Mesendoderm (in vitro differentiated cells): ENCODE results near the gene IFNL1.
"Not testable (repeated sequence)": the region's sequence is repeated elsewhere in the genome, so short reads cannot be mapped to it uniquely, and the experiment has no call there.

Experiments used
- DNase-seq: peaks from one replicate; pipeline ENCODE4 v3.0.0; 2013
- H2AK5ac ChIP-seq: 2 replicates; pipeline ENCODE4 v1.6.1; 2013; ENCODE audit warnings: low read length, inconsistent platforms
- H2BK120ac ChIP-seq: 2 replicates; pipeline ENCODE4 v1.6.1; 2013; ENCODE audit warnings: low read depth, mild to moderate bottlenecking, low read length, moderate library complexity, mixed read lengths
- H2BK15ac ChIP-seq: replicated peaks from 2 replicates; pipeline ENCODE4 v1.6.1; 2013; ENCODE audit warnings: low read depth, mild to moderate bottlenecking, moderate library complexity
- H2BK5ac ChIP-seq: 2 replicates; pipeline ENCODE4 v1.6.1; 2013; ENCODE audit warnings: low read length, inconsistent platforms
- H3K18ac ChIP-seq: 2 replicates; pipeline ENCODE4 v1.6.1; 2013; ENCODE audit warnings: mild to moderate bottlenecking, low read length, mixed read lengths
- H3K23ac ChIP-seq: one replicate; pipeline ENCODE4 v1.6.1; 2013; ENCODE audit warnings: low read length
- H3K27ac ChIP-seq: 2 replicates; pipeline ENCODE4 v1.5.1; 2013; ENCODE audit warnings: low read depth, mild to moderate bottlenecking, inconsistent platforms, low read length, moderate library complexity
- H3K27me3 ChIP-seq: 2 replicates; pipeline ENCODE4 v1.6.1; 2013; ENCODE audit warnings: low read length, control low read depth, mild to moderate bottlenecking, inconsistent platforms; ENCODE audit not compliant: insufficient read depth, poor library complexity
- H3K36me3 ChIP-seq: 2 replicates; pipeline ENCODE4 v1.6.1; 2013; ENCODE audit warnings: low read length, inconsistent platforms; ENCODE audit not compliant: control insufficient read depth, insufficient read depth
- H3K4ac ChIP-seq: one replicate; pipeline ENCODE4 v1.6.1; 2013; ENCODE audit warnings: low read depth, mild to moderate bottlenecking, low read length, moderate library complexity
- H3K4me1 ChIP-seq: 2 replicates; pipeline ENCODE4 v1.6.1; 2013; ENCODE audit warnings: low read depth, low read length, inconsistent platforms; ENCODE audit not compliant: control insufficient read depth
- H3K4me2 ChIP-seq: 2 replicates; pipeline ENCODE4 v1.6.1; 2013; ENCODE audit warnings: low read length
- H3K4me3 ChIP-seq: 2 replicates; pipeline ENCODE4 v1.5.1; 2013; ENCODE audit warnings: mild to moderate bottlenecking, low read length
- H3K56ac ChIP-seq: one replicate; pipeline ENCODE4 v1.6.1; 2013; ENCODE audit warnings: low read length
- H3K79me1 ChIP-seq: 2 replicates; pipeline ENCODE4 v1.6.1; 2013; ENCODE audit warnings: low read length, inconsistent platforms
- H3K79me2 ChIP-seq: 2 replicates; pipeline ENCODE4 v1.6.1; 2013; ENCODE audit warnings: mild to moderate bottlenecking, low read length; ENCODE audit not compliant: control insufficient read depth, insufficient read depth
- H3K9ac ChIP-seq: 2 replicates; pipeline ENCODE4 v1.6.1; 2013; ENCODE audit warnings: low read length, inconsistent platforms
- H4K5ac ChIP-seq: one replicate; pipeline ENCODE4 v1.6.1; 2013; ENCODE audit warnings: low read length
- H4K8ac ChIP-seq: one replicate; pipeline ENCODE4 v1.6.1; 2013; ENCODE audit warnings: low read depth, mild to moderate bottlenecking, control low read depth, low read length, moderate library complexity
- WGBS: extraction: QIAGEN DNeasy Blood & Tissue Kit; methylation state at CpG from one replicate; pipeline ENCODE4 v1.1.7; 2013; ENCODE audit warnings: low lambda C conversion rate, missing lambda C conversion rate; ENCODE audit not compliant: insufficient coverage; ENCODE audit errors: extremely low coverage; 5-methylcytosine and 5-hydroxymethylcytosine counted together

IFNL1 gene

DNA sequence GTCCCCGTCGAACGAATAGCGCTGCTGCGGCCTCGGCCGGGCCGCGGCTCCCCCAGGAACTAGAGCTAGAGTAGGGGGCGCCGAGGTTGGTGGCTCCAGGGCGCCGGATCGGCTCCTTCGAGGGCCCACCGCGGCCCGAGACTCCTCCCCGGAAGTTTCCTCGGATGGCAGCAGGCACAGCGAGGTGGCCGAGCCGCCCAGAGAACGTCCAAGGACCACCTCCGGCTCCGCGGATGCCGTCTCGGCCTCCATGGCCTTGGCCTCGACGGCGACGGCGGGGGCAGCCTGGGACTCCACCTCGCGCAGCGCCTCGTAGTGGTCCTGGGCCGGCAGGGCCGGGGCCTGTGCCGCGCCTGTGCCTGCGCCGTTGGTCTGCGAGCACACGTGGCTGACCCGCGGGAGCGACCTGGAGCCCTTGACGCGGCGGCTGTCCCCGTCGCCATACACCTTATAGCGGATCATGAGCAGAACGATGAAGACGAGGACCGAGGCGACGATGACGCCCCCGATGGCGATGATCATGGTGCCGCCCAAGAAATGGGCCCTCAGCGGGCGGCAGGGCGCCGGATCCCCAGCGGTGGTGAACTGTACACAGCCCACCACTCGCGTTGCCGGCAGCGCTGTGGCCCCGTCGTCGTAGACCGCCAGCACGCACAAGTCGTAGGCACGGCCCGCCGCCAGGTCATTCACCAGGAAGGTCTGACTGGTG is 11.8 kb downstream of the IFNL1 start:
- no CpG with 5 or more reads among the region's 82 CpGs for WGBS
- peak; percentile 77 for DNase-seq
- H3K4me2 ChIP-seq: peak overlapping the region; percentile 20
- H4K5ac ChIP-seq: no peak overlapping the region
- no peaks in the 10 kb centered on the region for H3K27me3 ChIP-seq
- no peak overlapping the region for H3K27ac ChIP-seq
- no peak overlapping the region for H2BK120ac ChIP-seq
- peaks cover 1% of the 10 kb centered on the region for H3K4me1 ChIP-seq
- peak overlapping the region; percentile 21 for H3K4me3 ChIP-seq
- H2BK15ac ChIP-seq: no peak overlapping the region
- H3K56ac ChIP-seq: peak overlapping the region; percentile 74
- no peak overlapping the region for H3K18ac ChIP-seq
- no peaks in the 10 kb centered on the region for H3K36me3 ChIP-seq
- H2BK5ac ChIP-seq: no peak overlapping the region
- no peaks in the 10 kb centered on the region for H3K79me2 ChIP-seq
- no peak overlapping the region for H3K4ac ChIP-seq
- H2AK5ac ChIP-seq: no peak overlapping the region
- H4K8ac ChIP-seq: no peak overlapping the region
- no peaks in the 10 kb centered on the region for H3K79me1 ChIP-seq
- peak overlapping the region; percentile 48 for H3K9ac ChIP-seq
- no peak overlapping the region for H3K23ac ChIP-seq

- no peak overlapping the region for H4K5ac ChIP-seq
- H2BK15ac ChIP-seq: no peak overlapping the region
- no peak overlapping the region for H3K4me2 ChIP-seq
- H4K8ac ChIP-seq: no peak overlapping the region
- no peak overlapping the region for H3K18ac ChIP-seq
- no peaks in the 10 kb centered on the region for H3K27me3 ChIP-seq
- no peak overlapping the region for H3K23ac ChIP-seq
- no peak overlapping the region for H3K9ac ChIP-seq
- no peak overlapping the region for H2BK120ac ChIP-seq
- no peaks in the 10 kb centered on the region for H3K36me3 ChIP-seq
- H2AK5ac ChIP-seq: no peak overlapping the region
- no peak overlapping the region for H2BK5ac ChIP-seq
- no CpG with 5 or more reads among the region's 18 CpGs for WGBS
- no peaks in the 10 kb centered on the region for H3K79me1 ChIP-seq
- peak; percentile 85 for DNase-seq
- no peak overlapping the region for H3K27ac ChIP-seq
- H3K4ac ChIP-seq: no peak overlapping the region
- no peak overlapping the region for H3K4me3 ChIP-seq
- H3K4me1 ChIP-seq: no peaks in the 10 kb centered on the region
- H3K79me2 ChIP-seq: no peaks in the 10 kb centered on the region
- no peak overlapping the region for H3K56ac ChIP-seq
Observed at GRCh38 chr19:39308531-39309304, 12.5 kb downstream of the IFNL1 start.

GRCh38 chr19:39309305-39309670 is 13.1 kb downstream of the IFNL1 start:
- H2BK15ac ChIP-seq, DNase-seq, H3K79me2 ChIP-seq, H3K27ac ChIP-seq, H3K27me3 ChIP-seq, H3K23ac ChIP-seq, H2BK5ac ChIP-seq, H3K4me1 ChIP-seq, H3K18ac ChIP-seq, H4K5ac ChIP-seq, H3K4ac ChIP-seq, H2BK120ac ChIP-seq, H3K56ac ChIP-seq, H4K8ac ChIP-seq, H3K9ac ChIP-seq, H3K79me1 ChIP-seq, H3K4me2 ChIP-seq, H2AK5ac ChIP-seq, H3K4me3 ChIP-seq, H3K36me3 ChIP-seq: not testable (repeated sequence)
- WGBS: no CpG with 5 or more reads among the region's 7 CpGs

GRCh38 chr19:39310558-39311311 is 14.5 kb downstream of the IFNL1 start:
- H3K27me3 ChIP-seq: no peaks in the 10 kb centered on the region
- H2BK120ac ChIP-seq: no peak overlapping the region
- H2BK5ac ChIP-seq: no peak overlapping the region
- no peaks in the 10 kb centered on the region for H3K36me3 ChIP-seq
- H3K27ac ChIP-seq: no peak overlapping the region
- H4K8ac ChIP-seq: no peak overlapping the region
- peak; percentile 78 for DNase-seq
- H4K5ac ChIP-seq: no peak overlapping the region
- no peaks in the 10 kb centered on the region for H3K4me1 ChIP-seq
- H3K79me2 ChIP-seq: no peaks in the 10 kb centered on the region
- no CpG with 5 or more reads among the region's 11 CpGs for WGBS
- H3K23ac ChIP-seq: no peak overlapping the region
- no peak overlapping the region for H3K9ac ChIP-seq
- no peak overlapping the region for H2BK15ac ChIP-seq
- no peak overlapping the region for H3K56ac ChIP-seq
- H3K4me2 ChIP-seq: no peak overlapping the region
- no peak overlapping the region for H3K4ac ChIP-seq
- H3K79me1 ChIP-seq: no peaks in the 10 kb centered on the region
- H2AK5ac ChIP-seq: no peak overlapping the region
- no peak overlapping the region for H3K4me3 ChIP-seq
- no peak overlapping the region for H3K18ac ChIP-seq

- H3K4ac ChIP-seq: no peak overlapping the region
- no peak overlapping the region for H4K8ac ChIP-seq
- no peak overlapping the region for H3K23ac ChIP-seq
- H3K79me1 ChIP-seq: no peaks in the 10 kb centered on the region
- H3K56ac ChIP-seq: no peak overlapping the region
- no peak for DNase-seq
- H3K4me1 ChIP-seq: no peaks in the 10 kb centered on the region
- H2AK5ac ChIP-seq: no peak overlapping the region
- H3K4me3 ChIP-seq: no peak overlapping the region
- H3K4me2 ChIP-seq: no peak overlapping the region
- no peaks in the 10 kb centered on the region for H3K27me3 ChIP-seq
- H2BK120ac ChIP-seq: no peak overlapping the region
- no peaks in the 10 kb centered on the region for H3K36me3 ChIP-seq
- H3K9ac ChIP-seq: no peak overlapping the region
- no peak overlapping the region for H4K5ac ChIP-seq
- H3K27ac ChIP-seq: no peak overlapping the region
- H2BK15ac ChIP-seq: no peak overlapping the region
- no peak overlapping the region for H2BK5ac ChIP-seq
- H3K18ac ChIP-seq: no peak overlapping the region
- no CpG with 5 or more reads among the region's 64 CpGs for WGBS
- H3K79me2 ChIP-seq: no peaks in the 10 kb centered on the region
Observed at GRCh38 chr19:39314016-39314728, 18.0 kb downstream of the IFNL1 start.
